ENCODE data around the gene YDJC. TPM values are rescaled to one million over a fixed set of nuclear protein-coding genes. Genes with fewer than 3 reads are reported as not detected.

YDJC gene
- total RNA-seq, 2 experiments from 2014 or later = 59.0 to 81.1 TPM

DNA sequence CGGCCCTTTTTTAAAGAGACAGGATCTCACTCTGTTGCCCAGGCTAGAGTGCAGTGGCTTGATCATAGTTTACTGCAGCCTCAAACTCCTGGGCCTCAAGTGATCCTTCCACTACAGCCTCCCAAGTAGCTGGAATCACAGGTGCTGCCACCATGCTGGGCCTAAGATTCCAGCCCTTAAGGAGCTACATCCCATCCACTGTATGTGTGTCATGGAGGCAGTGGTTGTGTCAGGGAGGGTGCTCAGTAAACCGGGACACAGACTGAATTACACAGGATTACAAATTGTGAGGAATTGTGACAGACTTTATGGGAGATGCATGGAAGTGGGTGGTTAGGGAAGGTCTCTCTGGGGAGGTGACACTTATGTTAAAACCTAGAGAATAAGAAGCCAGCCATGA lies 33.9 kb upstream of the YDJC start:
- Histone ChIP-seq H3K9me3 (ENCODE audit: low read length) (no peaks in the 10 kb centered on the region), H3K4me3 (ENCODE audit: low read depth, low read length, poor library complexity, severe bottlenecking) (no peak overlapping the region), H3K4me2 (ENCODE audit: low read length) (no peak overlapping the region), H2AFZ (ENCODE audit: low read length) (no peak overlapping the region), H3K27ac (ENCODE audit: low read depth, low read length, poor library complexity, severe bottlenecking) (no peak overlapping the region), H3K4me1 (ENCODE audit: insufficient read depth, low read length, poor library complexity, severe bottlenecking) (peaks cover 29% of the 10 kb centered on the region), H3K9me2 (ENCODE audit: insufficient read depth, low read length) (no peaks in the 10 kb centered on the region), H4K20me1 (ENCODE audit: insufficient read depth, low read length) (no peaks in the 10 kb centered on the region), H3K36me3 (ENCODE audit: insufficient read depth, low read length) (peaks cover 6% of the 10 kb centered on the region; the same call in 1 of the 2 replicates), H3K79me2 (ENCODE audit: insufficient read depth, low read depth, low read length) (peaks cover 24% of the 10 kb centered on the region)
- intact Hi-C loops (cut with micrococcal nuclease; ENCODE audit: unreplicated experiment) = no loop called here
- TF ChIP-seq CTCF (conservative IDR thresholded peaks at IDR 0.05; ENCODE audit: low read length) (no peak), EZH2phosphoT487 (IDR thresholded peaks at IDR 0.05; ENCODE audit: borderline replicate concordance, low read depth, low read length) (no peak)
- DNase-seq (ENCODE audit: low spot score) = no peak
- CTCF ChIA-PET (ENCODE audit: unreplicated experiment) = no interaction called here
- POLR2A ChIA-PET = no interaction called here
- no TSS peak for BruUV-seq (replicated peaks)

GRCh38 chr22:21661991-21662390 lies 32.2 kb upstream of the YDJC start:
- H4K20me1 ChIP-seq (ENCODE audit: insufficient read depth, low read length) = no peaks in the 10 kb centered on the region
- H3K9me2 ChIP-seq (ENCODE audit: insufficient read depth, low read length) = no peaks in the 10 kb centered on the region
- H2AFZ ChIP-seq (ENCODE audit: low read length) = no peak overlapping the region
- no peak overlapping the region for H3K27ac ChIP-seq (ENCODE audit: low read depth, low read length, poor library complexity, severe bottlenecking)
- no peak for DNase-seq (ENCODE audit: low spot score)
- peaks cover 29% of the 10 kb centered on the region for H3K4me1 ChIP-seq (ENCODE audit: insufficient read depth, low read length, poor library complexity, severe bottlenecking)
- CTCF ChIA-PET (ENCODE audit: unreplicated experiment) = no interaction called here
- no peaks in the 10 kb centered on the region for H3K36me3 ChIP-seq (ENCODE audit: insufficient read depth, low read length)
- intact Hi-C loops (cut with micrococcal nuclease; ENCODE audit: unreplicated experiment) = no loop called here
- H3K79me2 ChIP-seq (ENCODE audit: insufficient read depth, low read depth, low read length) = peaks cover 9% of the 10 kb centered on the region
- H3K9me3 ChIP-seq (ENCODE audit: low read length) = no peaks in the 10 kb centered on the region
- POLR2A ChIA-PET = interaction anchor here (0.7 kb wide), 1 partner anchor 128 kb away, joined by 3 read pairs; no protein-coding TSS in a partner anchor
- H3K4me3 ChIP-seq (ENCODE audit: low read depth, low read length, poor library complexity, severe bottlenecking) = no peak overlapping the region
- no peak for TF ChIP-seq EZH2phosphoT487 (IDR thresholded peaks at IDR 0.05; ENCODE audit: borderline replicate concordance, low read depth, low read length)
- TF ChIP-seq CTCF (conservative IDR thresholded peaks at IDR 0.05; ENCODE audit: low read length) = no peak
- no TSS peak for BruUV-seq (replicated peaks)
- H3K4me2 ChIP-seq (ENCODE audit: low read length) = no peak overlapping the region

DNA sequence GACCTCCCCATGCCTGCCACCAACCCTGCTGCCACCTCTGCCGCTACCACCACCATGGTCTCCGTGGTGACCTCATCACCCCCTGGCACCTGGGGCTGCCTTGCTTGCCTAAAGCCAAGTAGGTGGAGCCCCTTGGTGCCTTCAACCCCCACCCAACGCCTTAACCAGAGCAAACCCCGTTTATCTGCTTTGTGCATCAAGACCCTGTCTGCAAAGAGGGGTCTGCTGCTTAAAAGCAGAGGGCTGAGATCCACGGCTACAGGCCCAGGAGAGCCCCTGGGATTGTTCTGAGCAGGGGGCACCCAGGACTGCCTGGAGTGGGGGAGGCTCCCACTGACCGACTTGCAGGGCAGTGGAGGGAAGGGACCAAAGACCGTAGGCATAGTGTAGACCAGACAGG lies 31.1 kb upstream of the YDJC start:
- H3K4me1 ChIP-seq (ENCODE audit: insufficient read depth, low read length, poor library complexity, severe bottlenecking) = peaks cover 31% of the 10 kb centered on the region
- TF ChIP-seq EZH2phosphoT487 (IDR thresholded peaks at IDR 0.05; ENCODE audit: borderline replicate concordance, low read depth, low read length) (no peak), CTCF (conservative IDR thresholded peaks at IDR 0.05; ENCODE audit: low read length) (no peak)
- no peaks in the 10 kb centered on the region for H3K36me3 ChIP-seq (ENCODE audit: insufficient read depth, low read length)
- H4K20me1 ChIP-seq (ENCODE audit: insufficient read depth, low read length) = no peaks in the 10 kb centered on the region
- no TSS peak for BruUV-seq (replicated peaks)
- H3K9me2 ChIP-seq (ENCODE audit: insufficient read depth, low read length) = no peaks in the 10 kb centered on the region
- H3K27ac ChIP-seq (ENCODE audit: low read depth, low read length, poor library complexity, severe bottlenecking) = no peak overlapping the region
- ChIA-PET CTCF (ENCODE audit: unreplicated experiment) (no interaction called here), POLR2A (no interaction called here)
- no peak overlapping the region for H3K4me2 ChIP-seq (ENCODE audit: low read length)
- H3K4me3 ChIP-seq (ENCODE audit: low read depth, low read length, poor library complexity, severe bottlenecking) = no peak overlapping the region
- no peak overlapping the region for H2AFZ ChIP-seq (ENCODE audit: low read length)
- intact Hi-C loops (cut with micrococcal nuclease; ENCODE audit: unreplicated experiment) = no loop called here
- no peaks in the 10 kb centered on the region for H3K9me3 ChIP-seq (ENCODE audit: low read length)
- no peak for DNase-seq (ENCODE audit: low spot score)
- H3K79me2 ChIP-seq (ENCODE audit: insufficient read depth, low read depth, low read length) = no peaks in the 10 kb centered on the region
